Activated B cell treated with CpG ODN at 0.5 μM for 24 hours (primary cell): ENCODE results near the gene SMG6. TPM values are rescaled to one million over a fixed set of nuclear protein-coding genes. Genes with fewer than 3 reads are reported as not detected.

Source experiments
- ATAC-seq: fragments of 200-7000 bp; cut with Tn5 transposase; one replicate; pipeline ENCODE4 v1.10.0; 2021; ENCODE audit warnings: low read depth, mild to moderate bottlenecking, moderate library complexity
- CTCF ChIA-PET: fragments of 350-600 bp; sonication (Branson Sonifier 250); formaldehyde crosslinking; loops from one replicate; lab custom pipeline; 2021; ENCODE audit warnings: antibody characterized with exemption; lab: Charles Lee
- POLR2A ChIA-PET: fragments of 350-600 bp; sonication (Branson Sonifier 250); formaldehyde crosslinking; loops from one replicate; lab custom pipeline; 2021; ENCODE audit warnings: antibody characterized with exemption; lab: Charles Lee
- DNase-seq: peaks from one replicate; pipeline ENCODE4 v3.0.0; 2022
- H3K27ac Mint-ChIP-seq: one replicate; pipeline ENCODE4 v1.8.0; 2020; ENCODE audit warnings: mixed read lengths
- H3K27me3 Mint-ChIP-seq: one replicate; pipeline ENCODE4 v1.8.0; 2021; ENCODE audit warnings: mixed read lengths
- H3K36me3 Mint-ChIP-seq: one replicate; pipeline ENCODE4 v1.8.0; 2021; ENCODE audit warnings: low read depth, mixed read lengths
- H3K4me1 Mint-ChIP-seq: one replicate; pipeline ENCODE4 v1.8.0; 2021; ENCODE audit warnings: mixed read lengths
- H3K4me3 Mint-ChIP-seq: one replicate; pipeline ENCODE4 v1.8.0; 2020; ENCODE audit warnings: mild to moderate bottlenecking, mixed read lengths
- H3K9me3 Mint-ChIP-seq: one replicate; pipeline ENCODE4 v1.8.0; 2020; ENCODE audit warnings: mixed read lengths
- intact Hi-C: fragments of 100-400 bp; cut with micrococcal nuclease; formaldehyde crosslinking; loops from one replicate; pipeline ENCODE4 v1.15.1; 2024
- total RNA-seq: library from RNA; stranded (reverse); gene quantifications from 2 replicates; pipeline ENCODE4 v1.2.3, GENCODE V29; 2022
- TF ChIP-seq, protein P1 (sequence below): fragments of 200-600 bp; IDR thresholded peaks from one replicate; pipeline ENCODE4 v1.8.0; 2022; ENCODE audit warnings: antibody characterized with exemption, mild to moderate bottlenecking

SMG6 gene
- total RNA-seq, 1 donor from 2014 or later = 30.5 TPM

DNA sequence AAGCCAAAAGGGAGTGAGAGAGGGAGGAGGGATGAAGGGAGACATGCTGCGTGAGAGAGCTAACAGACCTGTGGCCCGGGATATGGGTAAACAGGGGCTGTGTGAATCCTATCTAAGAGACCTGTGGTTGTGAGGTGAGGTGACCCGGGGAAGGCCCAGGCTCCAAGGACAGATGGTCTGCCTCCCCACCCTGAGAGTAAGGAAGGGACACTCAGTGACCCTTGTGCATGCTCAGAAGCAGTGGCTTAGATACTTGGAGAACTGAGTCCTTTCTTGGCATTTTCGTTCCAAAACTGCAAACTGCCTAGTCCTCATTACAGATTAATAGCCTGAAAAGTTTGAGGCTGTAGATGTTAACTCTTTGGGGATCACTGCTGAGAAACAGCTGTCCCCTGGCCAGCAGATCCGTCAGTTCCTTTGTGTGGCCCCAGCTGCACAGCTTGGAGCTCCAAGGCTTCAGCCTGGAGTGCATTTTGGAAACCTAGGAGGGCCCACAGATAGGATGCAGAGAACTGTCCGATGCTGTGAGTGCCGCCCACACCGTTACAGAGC, 121.6 kb downstream of the SMG6 start:
- Mint-ChIP-seq H3K36me3 (peaks cover 70% of the 10 kb centered on the region), H3K9me3 (no peaks in the 10 kb centered on the region), H3K27ac (no peak overlapping the region), H3K4me3 (no peak overlapping the region), H3K27me3 (no peaks in the 10 kb centered on the region), H3K4me1 (no peaks in the 10 kb centered on the region)
- POLR2A ChIA-PET = no interaction called here
- intact Hi-C loops = no loop called here
- ATAC-seq (no peak), DNase-seq (no peak)
- CTCF ChIA-PET = interaction anchor here (0.6 kb wide), 1 partner anchor 118 kb away, joined by 3 read pairs; no protein-coding TSS in a partner anchor
- TF ChIP-seq, protein P1, sequence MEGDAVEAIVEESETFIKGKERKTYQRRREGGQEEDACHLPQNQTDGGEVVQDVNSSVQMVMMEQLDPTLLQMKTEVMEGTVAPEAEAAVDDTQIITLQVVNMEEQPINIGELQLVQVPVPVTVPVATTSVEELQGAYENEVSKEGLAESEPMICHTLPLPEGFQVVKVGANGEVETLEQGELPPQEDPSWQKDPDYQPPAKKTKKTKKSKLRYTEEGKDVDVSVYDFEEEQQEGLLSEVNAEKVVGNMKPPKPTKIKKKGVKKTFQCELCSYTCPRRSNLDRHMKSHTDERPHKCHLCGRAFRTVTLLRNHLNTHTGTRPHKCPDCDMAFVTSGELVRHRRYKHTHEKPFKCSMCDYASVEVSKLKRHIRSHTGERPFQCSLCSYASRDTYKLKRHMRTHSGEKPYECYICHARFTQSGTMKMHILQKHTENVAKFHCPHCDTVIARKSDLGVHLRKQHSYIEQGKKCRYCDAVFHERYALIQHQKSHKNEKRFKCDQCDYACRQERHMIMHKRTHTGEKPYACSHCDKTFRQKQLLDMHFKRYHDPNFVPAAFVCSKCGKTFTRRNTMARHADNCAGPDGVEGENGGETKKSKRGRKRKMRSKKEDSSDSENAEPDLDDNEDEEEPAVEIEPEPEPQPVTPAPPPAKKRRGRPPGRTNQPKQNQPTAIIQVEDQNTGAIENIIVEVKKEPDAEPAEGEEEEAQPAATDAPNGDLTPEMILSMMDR = no peak

- no peak for ATAC-seq
- Mint-ChIP-seq H3K27me3 (no peaks in the 10 kb centered on the region), H3K36me3 (peaks cover 67% of the 10 kb centered on the region), H3K9me3 (no peaks in the 10 kb centered on the region), H3K4me1 (no peaks in the 10 kb centered on the region), H3K4me3 (no peak overlapping the region), H3K27ac (no peak overlapping the region)
- TF ChIP-seq, protein P1 = no peak
- ChIA-PET POLR2A (no interaction called here), CTCF (interaction anchor here (0.6 kb wide), 1 partner anchor 117 kb away, joined by 3 read pairs; no protein-coding TSS in a partner anchor)
- intact Hi-C loops = no loop called here
- DNase-seq = no peak
Measured at GRCh38 chr17:2181206-2181896, 122.2 kb downstream of the SMG6 start.

DNA sequence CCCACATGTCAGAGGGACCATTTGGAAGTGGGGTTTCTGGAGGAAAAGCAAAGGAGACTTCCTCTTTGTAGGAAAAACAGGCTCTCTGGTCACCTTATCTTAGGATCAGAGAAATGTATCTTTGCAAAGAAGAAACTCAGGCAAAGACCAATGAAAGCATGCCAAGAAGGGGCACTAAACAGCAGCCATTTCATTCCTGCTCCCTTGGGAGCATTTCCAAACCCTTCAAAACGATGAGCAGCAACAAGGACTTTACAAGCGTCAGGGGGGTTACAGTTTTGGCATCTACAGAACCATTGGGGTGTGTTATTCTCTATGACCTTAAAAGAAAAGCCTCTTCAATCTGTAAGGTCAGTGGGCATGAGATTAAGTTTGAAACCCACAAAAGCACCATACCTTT, 122.8 kb downstream of the SMG6 start:
- no peaks in the 10 kb centered on the region for H3K27me3 Mint-ChIP-seq
- intact Hi-C loops = no loop called here
- DNase-seq (no peak), ATAC-seq (no peak)
- H3K36me3 Mint-ChIP-seq = peaks cover 63% of the 10 kb centered on the region
- H3K4me1 Mint-ChIP-seq = no peaks in the 10 kb centered on the region
- CTCF ChIA-PET = no interaction called here
- POLR2A ChIA-PET = no interaction called here
- H3K9me3 Mint-ChIP-seq = no peaks in the 10 kb centered on the region
- no peak overlapping the region for H3K27ac Mint-ChIP-seq
- no peak overlapping the region for H3K4me3 Mint-ChIP-seq
- TF ChIP-seq, protein P1 = no peak

DNA sequence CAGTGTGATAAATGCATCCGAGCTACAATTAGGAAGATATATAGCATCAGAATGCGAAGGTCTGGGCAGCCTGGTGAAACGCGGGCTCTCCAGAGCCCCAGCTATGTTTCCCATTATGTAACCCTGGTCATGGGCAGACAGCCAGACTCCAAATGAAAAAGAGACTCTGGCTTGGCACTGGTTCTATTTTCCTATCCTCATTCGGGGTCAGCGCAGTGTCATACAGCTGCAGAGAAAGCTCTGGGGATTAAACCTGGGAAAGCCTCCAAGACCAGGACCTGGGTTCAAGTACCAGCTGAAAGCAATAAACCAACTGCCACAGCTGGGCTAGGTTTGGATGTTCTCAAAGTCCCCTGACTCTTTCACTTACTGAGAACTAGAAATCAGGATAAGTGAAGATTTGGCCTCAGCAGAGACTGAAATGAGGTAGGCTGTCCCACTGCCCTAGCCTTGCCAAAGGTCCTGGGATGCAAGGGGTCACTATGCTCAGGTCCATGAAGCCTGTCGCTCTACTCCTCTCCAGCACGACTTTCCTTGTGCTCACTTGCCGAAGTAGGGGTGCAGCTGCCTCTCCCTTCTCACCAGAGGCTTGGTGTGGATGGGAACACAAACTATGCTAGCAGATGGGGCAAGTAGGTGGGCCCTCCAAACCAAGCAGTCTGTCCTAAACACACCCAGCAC, 123.8 kb downstream of the SMG6 start:
- no peak for ATAC-seq
- Mint-ChIP-seq H3K36me3 (peaks cover 62% of the 10 kb centered on the region), H3K4me3 (no peak overlapping the region), H3K27ac (no peak overlapping the region), H3K4me1 (no peaks in the 10 kb centered on the region), H3K27me3 (no peaks in the 10 kb centered on the region), H3K9me3 (no peaks in the 10 kb centered on the region)
- no peak for DNase-seq
- ChIA-PET POLR2A (no interaction called here), CTCF (no interaction called here)
- intact Hi-C loops = no loop called here
- TF ChIP-seq, protein P1 = no peak
